ENCODE data around the gene PRAMEF15. TPM values are rescaled to one million over a fixed set of nuclear protein-coding genes. Genes with fewer than 3 reads are reported as not detected.
"Not testable (repeated sequence)": the region's sequence is repeated elsewhere in the genome, so short reads cannot be mapped to it uniquely, and the experiment has no call there.

Gene PRAMEF15
- total RNA-seq, 1 donor from 2014 or later, result not detected

DNA sequence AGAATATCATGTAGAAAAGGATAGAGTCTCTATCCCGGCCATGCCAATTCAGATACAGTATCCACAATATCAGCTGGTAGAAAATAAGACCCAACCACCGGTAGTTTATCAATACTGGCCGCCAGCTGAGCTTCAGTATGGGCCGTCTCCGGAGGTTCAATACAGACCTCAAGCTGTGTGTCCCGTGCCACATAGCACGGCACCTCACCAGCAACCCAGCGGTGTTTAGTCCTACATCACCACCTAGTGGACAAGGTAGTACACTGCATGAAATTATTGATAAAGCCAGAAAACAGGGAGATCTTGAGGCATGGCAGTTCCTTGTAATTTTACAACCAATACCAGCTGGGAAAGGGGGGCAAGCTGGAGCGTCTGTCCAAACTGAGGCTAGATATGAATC is 39.1 kb downstream of the PRAMEF15 start:
- not testable (repeated sequence) for H3K4me1 Mint-ChIP-seq (ENCODE audit: unreplicated experiment); H3K27me3 Mint-ChIP-seq (ENCODE audit: unreplicated experiment); H3K27ac Mint-ChIP-seq (ENCODE audit: unreplicated experiment); H3K36me3 Mint-ChIP-seq (ENCODE audit: unreplicated experiment); DNase-seq (ENCODE audit: extremely low spot score, unreplicated experiment); H3K4me3 Mint-ChIP-seq (ENCODE audit: unreplicated experiment); H3K9me3 Mint-ChIP-seq (ENCODE audit: unreplicated experiment)

DNA sequence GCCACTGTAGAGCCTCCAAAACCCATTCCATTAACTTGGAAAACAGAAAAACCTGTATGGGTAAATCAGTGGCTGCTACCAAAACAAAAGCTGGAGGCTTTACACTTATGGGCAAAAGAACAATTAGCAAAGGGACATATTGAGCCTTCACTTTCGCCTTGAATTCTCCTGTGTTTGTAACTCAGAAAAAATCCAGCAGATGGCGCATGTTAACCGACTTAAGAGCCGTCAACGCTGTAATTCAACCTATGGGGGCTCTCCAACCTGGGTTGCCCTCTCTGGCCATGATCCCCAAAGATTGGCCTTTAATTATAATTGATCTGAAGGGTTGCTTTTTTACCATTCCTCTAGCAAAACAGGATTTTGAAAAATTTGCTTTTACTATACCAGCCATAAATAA is 41.4 kb downstream of the PRAMEF15 start:
- not testable (repeated sequence) for H3K27me3 Mint-ChIP-seq (ENCODE audit: unreplicated experiment); H3K27ac Mint-ChIP-seq (ENCODE audit: unreplicated experiment); H3K4me1 Mint-ChIP-seq (ENCODE audit: unreplicated experiment); H3K36me3 Mint-ChIP-seq (ENCODE audit: unreplicated experiment); H3K4me3 Mint-ChIP-seq (ENCODE audit: unreplicated experiment); H3K9me3 Mint-ChIP-seq (ENCODE audit: unreplicated experiment)
- TF ChIP-seq, protein P1, sequence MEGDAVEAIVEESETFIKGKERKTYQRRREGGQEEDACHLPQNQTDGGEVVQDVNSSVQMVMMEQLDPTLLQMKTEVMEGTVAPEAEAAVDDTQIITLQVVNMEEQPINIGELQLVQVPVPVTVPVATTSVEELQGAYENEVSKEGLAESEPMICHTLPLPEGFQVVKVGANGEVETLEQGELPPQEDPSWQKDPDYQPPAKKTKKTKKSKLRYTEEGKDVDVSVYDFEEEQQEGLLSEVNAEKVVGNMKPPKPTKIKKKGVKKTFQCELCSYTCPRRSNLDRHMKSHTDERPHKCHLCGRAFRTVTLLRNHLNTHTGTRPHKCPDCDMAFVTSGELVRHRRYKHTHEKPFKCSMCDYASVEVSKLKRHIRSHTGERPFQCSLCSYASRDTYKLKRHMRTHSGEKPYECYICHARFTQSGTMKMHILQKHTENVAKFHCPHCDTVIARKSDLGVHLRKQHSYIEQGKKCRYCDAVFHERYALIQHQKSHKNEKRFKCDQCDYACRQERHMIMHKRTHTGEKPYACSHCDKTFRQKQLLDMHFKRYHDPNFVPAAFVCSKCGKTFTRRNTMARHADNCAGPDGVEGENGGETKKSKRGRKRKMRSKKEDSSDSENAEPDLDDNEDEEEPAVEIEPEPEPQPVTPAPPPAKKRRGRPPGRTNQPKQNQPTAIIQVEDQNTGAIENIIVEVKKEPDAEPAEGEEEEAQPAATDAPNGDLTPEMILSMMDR (IDR thresholded peaks at IDR 0.05), result peak; percentile 62
- peak; percentile 15 for DNase-seq (ENCODE audit: extremely low spot score, unreplicated experiment)

DNA sequence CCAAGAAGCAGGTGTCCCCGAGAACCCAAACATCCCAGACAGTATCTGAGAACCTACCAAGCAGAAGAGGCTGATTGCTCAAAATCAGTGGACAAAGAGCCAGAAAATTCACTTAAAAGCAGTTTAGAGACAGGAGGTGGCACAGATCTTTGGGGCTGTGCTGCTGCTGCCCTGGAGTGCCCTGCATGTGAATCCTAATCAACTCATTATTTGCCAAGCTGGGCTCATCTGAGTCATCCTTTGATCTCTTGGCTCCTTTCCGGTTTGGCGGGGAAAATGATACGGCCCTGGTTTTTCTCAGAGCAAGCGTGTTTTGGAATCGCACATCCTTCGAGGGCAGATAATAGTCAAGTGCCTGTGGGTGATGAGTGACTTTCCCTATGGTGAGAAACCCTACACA is 47.0 kb downstream of the PRAMEF15 start:
- not testable (repeated sequence) for DNase-seq (ENCODE audit: extremely low spot score, unreplicated experiment); H3K27ac Mint-ChIP-seq (ENCODE audit: unreplicated experiment); H3K4me1 Mint-ChIP-seq (ENCODE audit: unreplicated experiment); H3K4me3 Mint-ChIP-seq (ENCODE audit: unreplicated experiment); H3K27me3 Mint-ChIP-seq (ENCODE audit: unreplicated experiment); H3K9me3 Mint-ChIP-seq (ENCODE audit: unreplicated experiment); H3K36me3 Mint-ChIP-seq (ENCODE audit: unreplicated experiment)

DNA sequence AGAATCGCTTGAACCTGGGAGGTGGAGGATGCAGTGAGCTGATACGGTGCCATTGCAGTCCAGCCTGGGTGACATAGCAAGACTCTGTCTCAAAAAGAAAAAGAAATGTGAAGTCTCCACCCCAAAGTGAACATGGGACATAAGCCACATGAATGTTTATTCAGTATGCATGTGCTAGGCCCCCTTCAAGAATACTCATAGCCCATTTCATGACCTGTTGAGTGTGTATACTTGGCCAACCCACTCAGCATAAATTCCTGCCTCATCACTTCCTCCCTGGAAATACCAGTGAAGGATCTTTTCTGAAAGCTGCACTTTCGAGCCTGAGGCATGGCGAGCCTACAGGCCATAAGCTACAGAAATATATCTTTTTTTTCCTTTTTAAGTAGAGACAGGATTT is 49.5 kb downstream of the PRAMEF15 start:
- not testable (repeated sequence) for H3K27ac Mint-ChIP-seq (ENCODE audit: unreplicated experiment); H3K4me1 Mint-ChIP-seq (ENCODE audit: unreplicated experiment); H3K27me3 Mint-ChIP-seq (ENCODE audit: unreplicated experiment); DNase-seq (ENCODE audit: extremely low spot score, unreplicated experiment); H3K4me3 Mint-ChIP-seq (ENCODE audit: unreplicated experiment); H3K36me3 Mint-ChIP-seq (ENCODE audit: unreplicated experiment)
- H3K9me3 Mint-ChIP-seq (ENCODE audit: unreplicated experiment), result peaks cover 18% of the 10 kb centered on the region

DNA sequence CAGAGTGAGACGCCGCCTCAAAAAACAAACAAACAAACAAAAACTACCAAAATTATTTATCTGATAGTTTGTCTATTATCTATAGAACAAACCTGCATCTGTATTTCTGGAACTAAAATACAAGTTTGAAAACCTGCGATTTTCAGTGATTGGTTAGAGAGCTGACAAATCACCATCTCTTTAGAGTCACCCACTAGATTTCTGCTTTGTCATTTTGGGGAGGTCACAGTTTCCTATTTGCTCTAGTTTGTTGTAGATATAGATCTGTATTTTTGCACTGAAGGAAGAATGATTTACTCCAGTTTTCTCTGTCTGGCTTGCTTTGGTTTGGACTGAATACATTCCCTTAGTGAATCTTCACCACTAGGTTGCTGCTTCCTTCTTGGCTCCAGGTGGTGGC is 51.2 kb downstream of the PRAMEF15 start:
- not testable (repeated sequence) for H3K27ac Mint-ChIP-seq (ENCODE audit: unreplicated experiment); H3K36me3 Mint-ChIP-seq (ENCODE audit: unreplicated experiment); H3K4me3 Mint-ChIP-seq (ENCODE audit: unreplicated experiment); H3K27me3 Mint-ChIP-seq (ENCODE audit: unreplicated experiment); DNase-seq (ENCODE audit: extremely low spot score, unreplicated experiment); H3K4me1 Mint-ChIP-seq (ENCODE audit: unreplicated experiment)
- H3K9me3 Mint-ChIP-seq (ENCODE audit: unreplicated experiment), result peaks cover 18% of the 10 kb centered on the region

DNA sequence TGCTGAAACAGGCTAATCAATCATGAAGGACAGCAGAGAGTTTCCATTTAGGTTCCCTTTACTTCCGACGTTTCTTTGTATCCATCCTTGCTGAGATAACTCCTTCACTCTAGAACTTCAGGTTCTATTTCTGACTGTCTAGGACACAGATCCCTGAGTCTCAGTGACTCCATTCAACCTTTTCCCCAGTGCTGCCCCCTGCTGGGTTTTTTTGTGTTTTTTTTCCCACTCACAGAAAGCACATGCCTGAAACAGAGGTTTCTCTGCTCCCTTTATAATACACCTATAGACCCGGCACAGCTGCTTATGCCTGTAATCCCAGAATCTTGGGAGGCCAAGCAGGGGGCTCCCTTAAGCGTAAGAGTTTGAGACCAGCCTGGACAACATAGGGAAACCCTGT is 53.2 kb downstream of the PRAMEF15 start:
- not testable (repeated sequence) for H3K4me1 Mint-ChIP-seq (ENCODE audit: unreplicated experiment); H3K27me3 Mint-ChIP-seq (ENCODE audit: unreplicated experiment); H3K27ac Mint-ChIP-seq (ENCODE audit: unreplicated experiment); DNase-seq (ENCODE audit: extremely low spot score, unreplicated experiment); H3K36me3 Mint-ChIP-seq (ENCODE audit: unreplicated experiment); H3K4me3 Mint-ChIP-seq (ENCODE audit: unreplicated experiment)
- peaks cover 18% of the 10 kb centered on the region for H3K9me3 Mint-ChIP-seq (ENCODE audit: unreplicated experiment)

Other genes starting within 250 kb of the PRAMEF15 start
- gene PRAMEF25, start 244.8 kb upstream of the PRAMEF15 start, total RNA-seq, result not detected in 2 replicates
- not detected in 2 replicates for gene HNRNPCL2, start 198.7 kb upstream of the PRAMEF15 start, total RNA-seq
- gene PRAMEF26, start 159.6 kb upstream of the PRAMEF15 start, total RNA-seq, result not detected in 2 replicates
- not detected in 2 replicates for gene HNRNPCL4, start 149.9 kb upstream of the PRAMEF15 start, total RNA-seq
- gene PRAMEF9, start 143.7 kb upstream of the PRAMEF15 start, total RNA-seq, result not detected in 2 replicates
- not detected in 2 replicates for gene PRAMEF13, start 114.2 kb upstream of the PRAMEF15 start, total RNA-seq
- not detected in 2 replicates for gene PRAMEF18, start 89.4 kb upstream of the PRAMEF15 start, total RNA-seq
- gene PRAMEF5, start 61.4 kb upstream of the PRAMEF15 start, total RNA-seq, result not detected in 2 replicates
- not detected in 2 replicates for gene PRAMEF8, start 30.4 kb upstream of the PRAMEF15 start, total RNA-seq
- not detected in 2 replicates for gene PRAMEF33, start 12.0 kb upstream of the PRAMEF15 start, total RNA-seq
- gene PRAMEF14, start 31.6 kb downstream of the PRAMEF15 start, total RNA-seq, result not detected in 2 replicates
- not detected in 2 replicates for gene PRAMEF19, start 56.4 kb downstream of the PRAMEF15 start, total RNA-seq
- not detected in 2 replicates for gene PRAMEF17, start 74.1 kb downstream of the PRAMEF15 start, total RNA-seq
- not detected in 2 replicates for gene PRAMEF20, start 94.9 kb downstream of the PRAMEF15 start, total RNA-seq
- gene LRRC38, start 198.4 kb downstream of the PRAMEF15 start, total RNA-seq, result not detected in 2 replicates